22Rv1 (cell line): Measurements from ENCODE around the gene MYO10.

Experiments
- ZFX ChIP-seq: fragments of 450-650 bp; IDR thresholded peaks from 2 replicates; pipeline ENCODE4 v1.6.1; 2017; ENCODE audit warnings: antibody characterized with exemption, borderline replicate concordance
- TF ChIP-seq, protein P1 (sequence below): fragments of 450-650 bp; IDR thresholded peaks from 2 replicates; pipeline ENCODE4 v1.5.1; 2017; ENCODE audit warnings: mild to moderate bottlenecking

DNA sequence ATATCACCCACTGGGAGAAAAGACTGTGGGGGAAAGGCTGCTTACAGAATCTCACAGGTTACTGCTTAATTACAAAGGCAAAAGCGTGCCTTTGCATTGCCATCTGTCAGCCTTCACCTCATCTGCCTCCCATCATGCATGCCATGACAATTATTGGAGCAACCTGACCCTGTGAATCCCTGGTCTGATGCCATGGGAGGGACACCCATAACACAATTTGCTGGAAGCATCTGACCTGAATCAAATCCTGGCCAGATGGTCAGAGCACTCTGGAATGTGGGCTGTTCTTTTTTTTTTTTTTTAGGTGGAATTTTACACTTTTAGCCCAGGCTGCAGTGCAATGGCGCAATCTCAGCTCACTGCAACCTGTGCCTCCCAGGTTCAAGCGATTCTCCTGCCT is 307.7 kb downstream of the MYO10 start:
- TF ChIP-seq, protein P1, sequence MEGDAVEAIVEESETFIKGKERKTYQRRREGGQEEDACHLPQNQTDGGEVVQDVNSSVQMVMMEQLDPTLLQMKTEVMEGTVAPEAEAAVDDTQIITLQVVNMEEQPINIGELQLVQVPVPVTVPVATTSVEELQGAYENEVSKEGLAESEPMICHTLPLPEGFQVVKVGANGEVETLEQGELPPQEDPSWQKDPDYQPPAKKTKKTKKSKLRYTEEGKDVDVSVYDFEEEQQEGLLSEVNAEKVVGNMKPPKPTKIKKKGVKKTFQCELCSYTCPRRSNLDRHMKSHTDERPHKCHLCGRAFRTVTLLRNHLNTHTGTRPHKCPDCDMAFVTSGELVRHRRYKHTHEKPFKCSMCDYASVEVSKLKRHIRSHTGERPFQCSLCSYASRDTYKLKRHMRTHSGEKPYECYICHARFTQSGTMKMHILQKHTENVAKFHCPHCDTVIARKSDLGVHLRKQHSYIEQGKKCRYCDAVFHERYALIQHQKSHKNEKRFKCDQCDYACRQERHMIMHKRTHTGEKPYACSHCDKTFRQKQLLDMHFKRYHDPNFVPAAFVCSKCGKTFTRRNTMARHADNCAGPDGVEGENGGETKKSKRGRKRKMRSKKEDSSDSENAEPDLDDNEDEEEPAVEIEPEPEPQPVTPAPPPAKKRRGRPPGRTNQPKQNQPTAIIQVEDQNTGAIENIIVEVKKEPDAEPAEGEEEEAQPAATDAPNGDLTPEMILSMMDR, result no peak
- TF ChIP-seq ZFX, result no peak
